22Rv1 (cell line): ENCODE data around the gene POGLUT3.

Experiments
- ZFX ChIP-seq: fragments of 450-650 bp; IDR thresholded peaks from 2 replicates; pipeline ENCODE4 v1.6.1; 2017; ENCODE audit warnings: antibody characterized with exemption, borderline replicate concordance
- TF ChIP-seq, protein P1 (sequence below): fragments of 450-650 bp; IDR thresholded peaks from 2 replicates; pipeline ENCODE4 v1.5.1; 2017; ENCODE audit warnings: mild to moderate bottlenecking

DNA sequence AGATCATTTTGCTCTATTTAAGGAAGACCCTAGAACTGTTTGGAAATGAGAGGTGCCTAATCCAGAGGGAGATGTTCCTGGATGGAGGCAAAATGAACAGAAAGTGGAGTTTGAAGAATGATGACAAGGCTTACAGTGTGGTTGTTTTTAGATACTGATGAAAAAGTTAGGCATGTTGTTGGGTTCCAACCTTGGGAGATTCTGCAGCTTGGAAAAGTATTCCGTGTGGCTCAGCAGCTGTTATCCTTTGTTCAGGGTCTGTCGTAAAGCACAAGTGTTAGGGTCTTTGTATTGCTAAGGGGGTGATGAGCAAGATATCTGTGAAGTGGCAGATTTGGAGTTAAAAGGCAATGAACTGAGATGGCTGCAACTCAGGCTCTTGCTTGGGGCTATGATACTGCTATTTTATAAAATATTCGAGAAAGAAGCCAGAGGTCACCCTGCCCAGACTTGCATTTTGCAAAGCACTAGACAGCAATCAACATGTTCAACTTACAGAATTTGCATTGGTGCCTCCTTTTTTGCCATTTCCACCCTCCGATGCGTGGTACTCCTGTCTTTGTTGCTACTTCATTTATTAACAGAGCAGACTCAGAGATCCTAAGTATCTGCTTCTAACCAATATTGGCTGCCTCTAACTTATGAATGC lies 45.3 kb upstream of the POGLUT3 start:
- TF ChIP-seq, protein P1, sequence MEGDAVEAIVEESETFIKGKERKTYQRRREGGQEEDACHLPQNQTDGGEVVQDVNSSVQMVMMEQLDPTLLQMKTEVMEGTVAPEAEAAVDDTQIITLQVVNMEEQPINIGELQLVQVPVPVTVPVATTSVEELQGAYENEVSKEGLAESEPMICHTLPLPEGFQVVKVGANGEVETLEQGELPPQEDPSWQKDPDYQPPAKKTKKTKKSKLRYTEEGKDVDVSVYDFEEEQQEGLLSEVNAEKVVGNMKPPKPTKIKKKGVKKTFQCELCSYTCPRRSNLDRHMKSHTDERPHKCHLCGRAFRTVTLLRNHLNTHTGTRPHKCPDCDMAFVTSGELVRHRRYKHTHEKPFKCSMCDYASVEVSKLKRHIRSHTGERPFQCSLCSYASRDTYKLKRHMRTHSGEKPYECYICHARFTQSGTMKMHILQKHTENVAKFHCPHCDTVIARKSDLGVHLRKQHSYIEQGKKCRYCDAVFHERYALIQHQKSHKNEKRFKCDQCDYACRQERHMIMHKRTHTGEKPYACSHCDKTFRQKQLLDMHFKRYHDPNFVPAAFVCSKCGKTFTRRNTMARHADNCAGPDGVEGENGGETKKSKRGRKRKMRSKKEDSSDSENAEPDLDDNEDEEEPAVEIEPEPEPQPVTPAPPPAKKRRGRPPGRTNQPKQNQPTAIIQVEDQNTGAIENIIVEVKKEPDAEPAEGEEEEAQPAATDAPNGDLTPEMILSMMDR = no peak
- TF ChIP-seq ZFX = no peak
